MM.1S (cell line): Measurements from ENCODE around the gene ANTXR1.

Source experiments
- EZH2 ChIP-seq: fragments of 300-600 bp; sonication (generic); optimal IDR thresholded peaks from 2 replicates; pipeline ENCODE3; 2017; ENCODE audit warnings: low read depth, mild to moderate bottlenecking, antibody characterized with exemption, low read length, mixed read lengths
- EZH2phosphoT487 ChIP-seq: fragments of 300-600 bp; sonication (generic); IDR thresholded peaks from 2 replicates; pipeline ENCODE4 v1.6.1; 2018; ENCODE audit warnings: antibody characterized with exemption, low read length
- TF ChIP-seq, protein P1 (sequence below): fragments of 300-600 bp; sonication (generic); IDR thresholded peaks from 2 replicates; pipeline ENCODE4 v1.5.1; 2016; ENCODE audit warnings: antibody characterized with exemption, low read length, mixed read lengths

DNA sequence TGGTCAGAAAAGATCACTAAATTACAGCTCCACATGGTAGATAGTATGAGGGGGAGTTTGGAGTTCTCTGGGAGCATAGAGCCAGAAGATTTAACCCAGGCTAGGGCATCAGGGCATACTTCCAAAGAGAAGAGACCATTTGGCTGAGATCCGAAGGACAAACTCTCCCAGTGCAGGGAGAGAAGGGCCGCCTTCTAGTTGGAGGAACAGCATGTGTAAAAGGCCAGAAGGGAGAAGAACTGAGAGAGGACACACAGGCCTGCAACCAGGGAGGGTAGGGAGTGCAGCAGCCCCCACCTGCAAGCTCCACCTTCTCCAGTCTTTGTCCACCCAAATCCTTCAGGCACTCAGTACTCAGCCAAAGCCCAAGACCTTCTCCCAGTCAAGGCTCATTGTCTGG is 192.1 kb downstream of the ANTXR1 start:
- TF ChIP-seq, protein P1, sequence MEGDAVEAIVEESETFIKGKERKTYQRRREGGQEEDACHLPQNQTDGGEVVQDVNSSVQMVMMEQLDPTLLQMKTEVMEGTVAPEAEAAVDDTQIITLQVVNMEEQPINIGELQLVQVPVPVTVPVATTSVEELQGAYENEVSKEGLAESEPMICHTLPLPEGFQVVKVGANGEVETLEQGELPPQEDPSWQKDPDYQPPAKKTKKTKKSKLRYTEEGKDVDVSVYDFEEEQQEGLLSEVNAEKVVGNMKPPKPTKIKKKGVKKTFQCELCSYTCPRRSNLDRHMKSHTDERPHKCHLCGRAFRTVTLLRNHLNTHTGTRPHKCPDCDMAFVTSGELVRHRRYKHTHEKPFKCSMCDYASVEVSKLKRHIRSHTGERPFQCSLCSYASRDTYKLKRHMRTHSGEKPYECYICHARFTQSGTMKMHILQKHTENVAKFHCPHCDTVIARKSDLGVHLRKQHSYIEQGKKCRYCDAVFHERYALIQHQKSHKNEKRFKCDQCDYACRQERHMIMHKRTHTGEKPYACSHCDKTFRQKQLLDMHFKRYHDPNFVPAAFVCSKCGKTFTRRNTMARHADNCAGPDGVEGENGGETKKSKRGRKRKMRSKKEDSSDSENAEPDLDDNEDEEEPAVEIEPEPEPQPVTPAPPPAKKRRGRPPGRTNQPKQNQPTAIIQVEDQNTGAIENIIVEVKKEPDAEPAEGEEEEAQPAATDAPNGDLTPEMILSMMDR: no peak
- TF ChIP-seq EZH2 (no peak), EZH2phosphoT487 (no peak)
